Thyroid gland (tissue), 4 donors: Measurements from ENCODE around the gene ACD.

ENCODE experiments used
- CTCF ChIP-seq, 6 experiments: fragments of 200-600 bp in 3 of 6; fragments of 450-650 bp in 3 of 6; sonication (generic) in 3 of 6; IDR thresholded peaks; one replicate each; pipeline ENCODE4 v1.5.1; 2016 to 2019; ENCODE audit warnings: antibody characterized with exemption in 6 of 6, mild to moderate bottlenecking in 2 of 6, inconsistent platforms in 1 of 6, moderate library complexity in 1 of 6
- POLR2A ChIP-seq, 2 donors: fragments of 450-650 bp; IDR thresholded peaks; one replicate each; pipeline ENCODE4 v1.6.1; 2017; ENCODE audit warnings: antibody characterized with exemption in 2 of 2, mild to moderate bottlenecking in 2 of 2, moderate library complexity in 1 of 2

DNA sequence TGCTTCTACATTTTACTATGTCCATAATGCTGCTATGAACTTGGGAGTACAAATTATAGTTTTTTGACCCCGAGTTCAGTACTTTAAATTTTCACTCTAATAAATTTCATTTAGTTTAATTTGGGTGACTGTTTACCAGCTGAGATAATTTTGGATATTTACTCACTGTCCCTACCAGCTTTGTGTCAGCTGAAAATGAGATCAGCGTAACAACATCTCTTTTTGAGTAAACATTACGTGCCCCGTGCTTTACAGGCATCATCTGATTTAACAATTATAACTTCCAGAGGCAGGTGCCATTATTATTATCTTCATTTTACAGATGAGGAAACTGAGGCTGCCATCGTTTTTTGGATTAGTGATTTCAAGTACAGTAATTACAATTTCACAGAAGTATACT, 44.0 kb upstream of the ACD start:
- TF ChIP-seq CTCF (IDR thresholded peaks at IDR 0.05) (no peak), POLR2A (IDR thresholded peaks at IDR 0.05) (no peak)
